Measurements from ENCODE around the gene NDUFV2.
"Not testable (repeated sequence)": the region's sequence is repeated elsewhere in the genome, so short reads cannot be mapped to it uniquely, and the experiment has no call there.

- not testable (repeated sequence) for TF ChIP-seq CTCF (IDR thresholded peaks at IDR 0.05; ENCODE audit: extremely low read depth in 1 of 2, insufficient read depth in 1 of 2, low read depth in 1 of 2, low read length in 2 of 2); MAX (IDR thresholded peaks at IDR 0.05; ENCODE audit: insufficient read depth, insufficient read length); EZH2 (IDR thresholded peaks at IDR 0.05; ENCODE audit: borderline replicate concordance, low read depth, low read length, severe bottlenecking); JUN (IDR thresholded peaks at IDR 0.05; ENCODE audit: borderline replicate concordance, insufficient read depth, insufficient read length, low read depth); POLR2A (IDR thresholded peaks at IDR 0.05; ENCODE audit: low read depth, low read length)
Observed at GRCh38 chr18:9171919-9172318, 69.4 kb downstream of the NDUFV2 start.

All from endothelial cell of umbilical vein (primary cell).